GM12891 (cell line): ENCODE measurements around the gene ASF1B.

Source experiments
- PAX5 ChIP-seq: IDR thresholded peaks from 2 replicates; pipeline ENCODE4 v1.6.1; 2011; ENCODE audit warnings: low read length, moderate library complexity, mild to moderate bottlenecking; ENCODE audit not compliant: insufficient read depth, severe bottlenecking
- POLR2A ChIP-seq: IDR thresholded peaks from 2 replicates; pipeline ENCODE4 v1.6.1; 2011; ENCODE audit warnings: low read depth, low read length, control low read depth
- POLR2AphosphoS5 ChIP-seq: IDR thresholded peaks from 2 replicates; pipeline ENCODE4 v1.6.1; 2011; ENCODE audit warnings: low read depth, low read length, control low read depth
- POU2F2 ChIP-seq: IDR thresholded peaks from 2 replicates; pipeline ENCODE4 v1.6.1; 2011; ENCODE audit warnings: low read depth, mild to moderate bottlenecking, control low read depth, low read length, moderate library complexity
- TAF1 ChIP-seq: IDR thresholded peaks from 2 replicates; pipeline ENCODE4 v1.6.1; 2011; ENCODE audit warnings: low read depth, low read length, control low read depth

DNA sequence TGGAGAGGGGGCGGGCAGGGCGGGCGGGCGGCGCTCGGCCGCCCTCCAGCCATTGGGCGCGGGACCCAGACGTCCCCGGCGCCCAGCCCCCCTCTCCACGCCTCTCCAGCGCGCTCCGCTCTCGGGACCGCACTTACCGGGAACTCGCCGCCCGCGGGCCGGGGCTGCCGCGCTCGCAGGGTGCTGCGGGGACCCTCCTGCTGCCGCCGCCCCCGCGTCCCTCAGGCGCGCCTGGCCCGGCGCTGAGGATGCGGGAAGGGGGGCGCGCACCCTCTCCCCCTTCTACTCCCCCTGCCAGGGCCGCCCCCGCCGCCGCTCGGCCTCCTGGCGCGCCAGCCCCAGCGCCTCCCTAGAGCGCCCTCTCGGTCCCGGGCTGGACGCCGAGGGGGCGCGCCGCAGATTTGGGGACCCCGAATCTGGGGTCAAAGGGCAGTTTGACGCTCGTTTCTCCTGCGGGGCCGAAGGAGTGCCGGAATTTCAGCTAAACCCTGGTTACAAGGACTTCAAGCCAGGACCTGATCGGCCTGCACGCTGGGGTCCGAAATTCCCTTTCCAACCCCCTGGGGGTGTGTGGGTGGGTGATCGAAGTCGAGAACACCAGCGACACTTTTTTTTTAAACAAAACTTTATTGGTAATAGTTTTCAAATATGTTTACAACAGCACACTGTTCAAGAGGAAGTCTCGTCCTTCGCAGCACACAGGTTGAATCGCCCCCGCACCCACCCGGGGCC, 45.1 kb downstream of the ASF1B start:
- TF ChIP-seq TAF1 (no peak), POLR2A (no peak), POLR2AphosphoS5 (no peak; the same call in 1 of the 2 replicates), POU2F2 (no peak), PAX5 (no peak)
